Nephron (organoid): ENCODE measurements around the gene ATP2A3.

ENCODE experiments used
- H3K27ac Mint-ChIP-seq, 3 experiments: 2 replicates each; pipeline ENCODE4 v1.8.0; 2020; ENCODE audit warnings: mixed read lengths in 3 of 3, mild to moderate bottlenecking in 2 of 3, moderate library complexity in 1 of 3
- H3K27me3 Mint-ChIP-seq: 2 replicates; pipeline ENCODE4 v1.8.0; 2021; ENCODE audit warnings: low read depth, mild to moderate bottlenecking, moderate library complexity, mixed read lengths
- H3K36me3 Mint-ChIP-seq: 2 replicates; pipeline ENCODE4 v1.8.0; 2020; ENCODE audit warnings: low read depth, mixed read lengths
- H3K4me1 Mint-ChIP-seq: 2 replicates; pipeline ENCODE4 v1.8.0; 2020; ENCODE audit warnings: mixed read lengths
- H3K4me3 Mint-ChIP-seq, 3 experiments: 2 replicates each; pipeline ENCODE4 v1.8.0; 2020; ENCODE audit warnings: mild to moderate bottlenecking in 3 of 3, mixed read lengths in 3 of 3, moderate library complexity in 2 of 3
- H3K9me3 Mint-ChIP-seq: 2 replicates; pipeline ENCODE4 v1.8.0; 2020; ENCODE audit warnings: mixed read lengths
- CTCF ChIP-seq, 3 experiments: fragments of 200-600 bp; sonication (generic); IDR thresholded peaks; one replicate each; pipeline ENCODE4 v1.5.0; 2021; ENCODE audit warnings: antibody characterized with exemption in 3 of 3; ENCODE audit not compliant: unreplicated experiment in 3 of 3

The ATP2A3 gene

GRCh38 chr17:3875317-3875716 is 88.9 kb downstream of the ATP2A3 start:
- no peaks in the 10 kb centered on the region for H3K9me3 Mint-ChIP-seq
- no peak for TF ChIP-seq CTCF (IDR thresholded peaks at IDR 0.05; ENCODE audit: unreplicated experiment in 3 of 3)
- H3K4me1 Mint-ChIP-seq = peaks cover 31% of the 10 kb centered on the region
- no peak overlapping the region for H3K27ac Mint-ChIP-seq
- peaks cover 14% of the 10 kb centered on the region for H3K27me3 Mint-ChIP-seq
- peaks cover 18% of the 10 kb centered on the region for H3K36me3 Mint-ChIP-seq
- H3K4me3 Mint-ChIP-seq = no peak overlapping the region
